HepG2 (cell line): ENCODE results near the gene TTC16. TPM values are rescaled to one million over a fixed set of nuclear protein-coding genes. Genes with fewer than 3 reads are reported as not detected.

Source experiments
- ADNP ChIP-seq: sonication (generic); formaldehyde crosslinking; IDR thresholded peaks from 2 replicates; pipeline ENCODE4 v1.4.0; 2020; ENCODE audit warnings: missing genetic modification reagents
- CREM ChIP-seq, 2 experiments: sonication (generic) in 1 of 2; formaldehyde crosslinking in 1 of 2; IDR thresholded peaks; 2 replicates each; pipeline versions ENCODE4 v1.4.0 to v1.6.1; 2016 to 2020; ENCODE audit warnings: antibody characterized with exemption in 1 of 2, mild to moderate bottlenecking in 1 of 2, missing genetic modification reagents in 1 of 2
- EHMT2 ChIP-seq: fragments of 200-600 bp; sonication (generic); IDR thresholded peaks from 2 replicates; pipeline ENCODE4 v1.7.0; 2017; ENCODE audit warnings: antibody characterized with exemption, low read depth, low read length, borderline replicate concordance
- HNRNPL ChIP-seq: fragments of 200-400 bp; formaldehyde crosslinking; IDR thresholded peaks from 2 replicates; pipeline ENCODE4 v1.6.1; 2017; ENCODE audit warnings: mild to moderate bottlenecking, low read depth, low read length
- ISL2 ChIP-seq: sonication (generic); formaldehyde crosslinking; IDR thresholded peaks from 2 replicates; pipeline ENCODE4 v1.5.0; 2020; ENCODE audit warnings: missing genetic modification reagents
- KLF11 ChIP-seq: IDR thresholded peaks from 2 replicates; pipeline ENCODE4 v1.6.1; 2016; ENCODE audit warnings: missing compliant biosample characterization
- MTA3 ChIP-seq: sonication (generic); formaldehyde crosslinking; IDR thresholded peaks from 2 replicates; pipeline ENCODE4 v1.4.0; 2020; ENCODE audit warnings: missing genetic modification reagents
- NAIF1 ChIP-seq: sonication (generic); formaldehyde crosslinking; IDR thresholded peaks from 2 replicates; pipeline ENCODE4 v1.5.0; 2020; ENCODE audit warnings: mild to moderate bottlenecking, missing genetic modification reagents, borderline replicate concordance
- NCOA2 ChIP-seq: sonication (generic); formaldehyde crosslinking; IDR thresholded peaks from 2 replicates; pipeline ENCODE4 v1.8.0; 2022; ENCODE audit warnings: inconsistent platforms
- NFE2 ChIP-seq: sonication (generic); formaldehyde crosslinking; IDR thresholded peaks from 2 replicates; pipeline ENCODE4 v1.4.0; 2020; ENCODE audit warnings: missing genetic modification reagents
- POLR2A ChIP-seq, 2 experiments: IDR thresholded peaks; 2 replicates each; pipeline ENCODE4 v1.6.1; 2011; ENCODE audit warnings: low read depth in 2 of 2, low read length in 2 of 2, mild to moderate bottlenecking in 1 of 2, moderate library complexity in 1 of 2; ENCODE audit not compliant: insufficient read depth in 1 of 2
- REXO4 ChIP-seq: sonication (generic); formaldehyde crosslinking; IDR thresholded peaks from 2 replicates; pipeline ENCODE4 v1.8.0; 2022; ENCODE audit warnings: missing genetic modification reagents, mild to moderate bottlenecking, borderline replicate concordance
- SKI ChIP-seq: fragments of 450-650 bp; IDR thresholded peaks from one replicate; pipeline ENCODE4 v1.6.1; 2018; ENCODE audit warnings: mild to moderate bottlenecking; ENCODE audit not compliant: partially characterized antibody
- SP2 ChIP-seq: sonication (generic); formaldehyde crosslinking; IDR thresholded peaks from 2 replicates; pipeline ENCODE4 v1.5.1; 2020; ENCODE audit warnings: mild to moderate bottlenecking, missing genetic modification reagents
- TBX2 ChIP-seq: sonication (generic); formaldehyde crosslinking; IDR thresholded peaks from 2 replicates; pipeline ENCODE4 v1.5.0; 2020; ENCODE audit warnings: missing genetic modification reagents, mild to moderate bottlenecking, borderline replicate concordance
- TGIF2 ChIP-seq: IDR thresholded peaks from 2 replicates; pipeline ENCODE4 v1.6.1; 2016; ENCODE audit warnings: control low read depth, missing compliant biosample characterization
- TSC22D2 ChIP-seq: sonication (generic); formaldehyde crosslinking; IDR thresholded peaks from 2 replicates; pipeline ENCODE4 v1.5.1; 2020; ENCODE audit warnings: missing genetic modification reagents, mild to moderate bottlenecking, borderline replicate concordance
- ZBTB8A ChIP-seq: sonication (generic); formaldehyde crosslinking; IDR thresholded peaks from 2 replicates; pipeline ENCODE4 v1.4.0; 2020; ENCODE audit warnings: mild to moderate bottlenecking, low read depth, missing genetic modification reagents, borderline replicate concordance
- ZNF264 ChIP-seq: sonication (generic); formaldehyde crosslinking; IDR thresholded peaks from 2 replicates; pipeline ENCODE4 v1.4.0; 2020; ENCODE audit warnings: missing genetic modification reagents
- ZNF549 ChIP-seq: sonication (generic); formaldehyde crosslinking; IDR thresholded peaks from 2 replicates; pipeline ENCODE4 v1.5.0; 2020; ENCODE audit warnings: missing genetic modification reagents
- ZNF773 ChIP-seq: sonication (generic); formaldehyde crosslinking; IDR thresholded peaks from 2 replicates; pipeline ENCODE4 v1.4.0; 2020; ENCODE audit warnings: missing genetic modification reagents, borderline replicate concordance
- ZNF883 ChIP-seq: sonication (generic); formaldehyde crosslinking; IDR thresholded peaks from 2 replicates; pipeline ENCODE4 v1.5.1; 2020; ENCODE audit warnings: mild to moderate bottlenecking, missing genetic modification reagents; ENCODE audit errors: not compliant biosample characterization
- polyA plus RNA-seq, 8 experiments: library from polyadenylated mRNA; depleted of rRNA in 3 of 8; stranded (reverse) in 7 of 8; unstranded in 1 of 8; fragments of >200 nt; fragmentation: Illumina TruSeq in 4 of 8; extraction: Trizol in 4 of 8; gene quantifications; 2 replicates each; pipeline versions ENCODE4 v1.2.1 to v1.2.3, GENCODE V29; 2011 to 2016; ENCODE audit warnings: low read depth in 4 of 8, missing spikeins in 1 of 8, mixed read lengths in 1 of 8; ENCODE audit not compliant: insufficient read depth in 1 of 8
- total RNA-seq, 5 experiments: library from RNA; depleted of rRNA; stranded (reverse); fragments of >200 nt; fragmentation: Illumina TruSeq; extraction: Trizol; gene quantifications; 2 replicates each; pipeline ENCODE4 v1.2.3, GENCODE V29; 2016; ENCODE audit warnings: low read depth in 1 of 5
- TF ChIP-seq, protein P1 (sequence below): sonication (generic); formaldehyde crosslinking; IDR thresholded peaks from 2 replicates; pipeline ENCODE4 v1.4.0; 2020; ENCODE audit warnings: missing genetic modification reagents
- TF ChIP-seq, protein P2 (sequence below): sonication (generic); formaldehyde crosslinking; IDR thresholded peaks from 2 replicates; pipeline ENCODE4 v1.8.0; 2022; ENCODE audit warnings: missing genetic modification reagents, low read depth, mild to moderate bottlenecking, borderline replicate concordance
- TF ChIP-seq, protein P3 (sequence below): IDR thresholded peaks from 2 replicates; pipeline ENCODE4 v1.6.1; 2016
- TF ChIP-seq, protein P4 (sequence below): sonication (generic); formaldehyde crosslinking; IDR thresholded peaks from 2 replicates; pipeline ENCODE4 v1.8.0; 2022; ENCODE audit warnings: missing genetic modification reagents, mild to moderate bottlenecking, inconsistent platforms, borderline replicate concordance

Gene TTC16
- total and polyA plus RNA-seq, 2 of the 13 experiments (the other 11 are each of a cell fraction or from before 2014, with no cell fraction given) = not detected

DNA sequence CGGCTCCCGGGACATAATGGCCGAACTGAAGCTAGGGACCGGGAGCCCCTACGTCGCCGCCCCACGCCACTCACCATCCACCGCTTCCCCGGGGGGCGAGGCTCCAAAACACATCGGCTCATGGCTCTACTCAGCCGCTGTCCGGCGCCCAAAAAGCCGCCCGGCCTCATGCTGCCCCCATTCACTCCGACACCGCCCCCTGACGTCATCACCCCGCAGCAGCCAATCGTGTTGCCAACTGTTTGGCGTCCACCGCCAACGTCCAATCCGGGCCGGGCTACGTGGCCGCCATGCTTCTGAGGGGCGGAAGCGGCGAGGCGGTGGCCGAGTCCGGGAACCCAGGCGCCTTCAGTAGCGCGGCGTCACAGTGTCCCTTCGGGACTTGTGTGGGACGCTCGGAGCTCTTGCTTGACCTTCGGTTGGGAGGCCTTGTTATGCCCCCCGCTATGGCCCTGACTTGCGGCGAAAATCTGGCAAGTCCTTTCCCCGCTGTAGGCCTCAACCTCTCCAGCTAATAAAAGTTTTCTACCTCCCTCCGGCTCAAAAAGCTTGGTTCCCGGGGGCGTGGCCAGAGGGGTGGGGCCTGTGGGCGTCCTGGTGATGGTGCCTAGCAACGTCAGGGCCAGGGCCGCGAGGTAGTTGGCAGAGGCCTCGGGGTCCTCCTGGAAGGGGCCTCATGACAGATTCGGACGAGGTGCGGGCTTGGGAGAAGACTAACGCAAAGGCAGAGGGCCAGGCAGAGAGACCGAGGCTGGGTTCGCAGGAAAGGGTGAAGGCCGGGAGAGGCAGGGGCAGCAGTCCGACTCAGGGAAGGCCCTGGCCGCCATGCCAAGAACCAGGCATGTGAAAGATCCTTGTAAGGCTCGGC, at the start of gene TTC16, which contains the start of gene PTRH1 (continued):
- TF ChIP-seq, protein P1, sequence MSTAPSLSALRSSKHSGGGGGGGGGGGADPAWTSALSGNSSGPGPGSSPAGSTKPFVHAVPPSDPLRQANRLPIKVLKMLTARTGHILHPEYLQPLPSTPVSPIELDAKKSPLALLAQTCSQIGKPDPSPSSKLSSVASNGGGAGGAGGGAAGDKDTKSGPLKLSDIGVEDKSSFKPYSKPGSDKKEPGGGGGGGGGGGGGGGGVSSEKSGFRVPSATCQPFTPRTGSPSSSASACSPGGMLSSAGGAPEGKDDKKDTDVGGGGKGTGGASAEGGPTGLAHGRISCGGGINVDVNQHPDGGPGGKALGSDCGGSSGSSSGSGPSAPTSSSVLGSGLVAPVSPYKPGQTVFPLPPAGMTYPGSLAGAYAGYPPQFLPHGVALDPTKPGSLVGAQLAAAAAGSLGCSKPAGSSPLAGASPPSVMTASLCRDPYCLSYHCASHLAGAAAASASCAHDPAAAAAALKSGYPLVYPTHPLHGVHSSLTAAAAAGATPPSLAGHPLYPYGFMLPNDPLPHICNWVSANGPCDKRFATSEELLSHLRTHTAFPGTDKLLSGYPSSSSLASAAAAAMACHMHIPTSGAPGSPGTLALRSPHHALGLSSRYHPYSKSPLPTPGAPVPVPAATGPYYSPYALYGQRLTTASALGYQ (CRISPR knock-in tag) = no peak
- TF ChIP-seq NCOA2 (no peak), POLR2A (IDR thresholded peaks at IDR 0.05; ENCODE audit: insufficient read depth in 1 of 2, low read depth in 2 of 2, low read length in 2 of 2) (peak in 1 of 2 experiments; percentile 50; a peak in 3 of 4 replicates), ISL2 (CRISPR knock-in tag) (0 out of 2 replicates have a peak, but pooled peaks have one; percentile 21), ADNP (no peak), HNRNPL (peak; percentile 34; the same call in 1 of the 2 replicates), SP2 (CRISPR knock-in tag) (peak; percentile 89), NAIF1 (CRISPR knock-in tag) (0 out of 2 replicates have a peak, but pooled peaks have one; percentile 67), ZNF264 (CRISPR knock-in tag) (peak; percentile 55; the same call in 1 of the 2 replicates), TGIF2 (CRISPR knock-in tag) (peak; percentile 64), ZNF549 (no peak), TBX2 (CRISPR knock-in tag) (peak; percentile 36; the same call in 1 of the 2 replicates), NFE2 (CRISPR knock-in tag) (no peak), ZNF883 (CRISPR knock-in tag) (peak; percentile 67), EHMT2 (no peak), TSC22D2 (CRISPR knock-in tag) (0 out of 2 replicates have a peak, but pooled peaks have one; percentile 32), KLF11 (CRISPR knock-in tag) (0 out of 2 replicates have a peak, but pooled peaks have one; percentile 23), ZBTB8A (CRISPR knock-in tag) (no peak), ZNF773 (no peak), REXO4 (CRISPR knock-in tag) (no peak), CREM (IDR thresholded peaks at IDR 0.05) (peak; percentile 97), CREM (CRISPR knock-in tag; IDR thresholded peaks at IDR 0.05) (peak; percentile 56; the same call in 1 of the 2 replicates), MTA3 (CRISPR knock-in tag) (no peak), SKI (no peak)
- TF ChIP-seq, protein P2, sequence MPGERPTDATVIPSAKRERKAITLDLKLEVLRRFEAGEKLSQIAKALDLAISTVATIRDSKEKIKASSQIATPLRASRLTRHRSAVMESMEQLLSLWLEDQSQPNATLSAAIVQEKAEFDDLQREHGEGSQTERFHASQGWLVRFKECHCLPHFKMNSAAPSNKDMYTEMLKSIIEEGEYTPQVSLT = no peak
- TF ChIP-seq, protein P3, sequence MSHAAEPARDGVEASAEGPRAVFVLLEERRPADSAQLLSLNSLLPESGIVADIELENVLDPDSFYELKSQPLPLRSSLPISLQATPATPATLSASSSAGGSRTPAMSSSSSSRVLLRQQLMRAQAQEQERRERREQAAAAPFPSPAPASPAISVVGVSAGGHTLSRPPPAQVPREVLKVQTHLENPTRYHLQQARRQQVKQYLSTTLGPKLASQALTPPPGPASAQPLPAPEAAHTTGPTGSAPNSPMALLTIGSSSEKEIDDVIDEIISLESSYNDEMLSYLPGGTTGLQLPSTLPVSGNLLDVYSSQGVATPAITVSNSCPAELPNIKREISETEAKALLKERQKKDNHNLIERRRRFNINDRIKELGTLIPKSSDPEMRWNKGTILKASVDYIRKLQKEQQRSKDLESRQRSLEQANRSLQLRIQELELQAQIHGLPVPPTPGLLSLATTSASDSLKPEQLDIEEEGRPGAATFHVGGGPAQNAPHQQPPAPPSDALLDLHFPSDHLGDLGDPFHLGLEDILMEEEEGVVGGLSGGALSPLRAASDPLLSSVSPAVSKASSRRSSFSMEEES (CRISPR knock-in tag) = no peak
- TF ChIP-seq, protein P4, sequence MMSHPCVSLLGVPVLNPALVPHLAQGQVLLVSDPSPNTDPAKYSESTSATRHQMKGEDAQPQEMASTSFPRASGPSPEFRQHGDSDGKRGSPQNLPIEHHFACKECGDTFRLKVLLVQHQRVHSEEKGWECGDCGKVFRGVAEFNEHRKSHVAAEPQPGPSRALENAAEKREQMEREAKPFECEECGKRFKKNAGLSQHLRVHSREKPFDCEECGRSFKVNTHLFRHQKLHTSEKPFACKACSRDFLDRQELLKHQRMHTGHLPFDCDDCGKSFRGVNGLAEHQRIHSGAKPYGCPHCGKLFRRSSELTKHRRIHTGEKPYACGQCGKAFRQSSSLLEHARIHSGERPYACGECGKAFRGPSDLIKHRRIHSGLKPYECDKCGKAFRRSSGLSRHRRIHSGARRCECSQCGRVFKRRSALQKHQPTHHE (CRISPR knock-in tag) = 0 out of 2 replicates have a peak, but pooled peaks have one; percentile 34
